Nephron (organoid): ENCODE results near the gene JOSD1.

Source experiments
- H3K27ac Mint-ChIP-seq, 3 experiments: 2 replicates each; pipeline ENCODE4 v1.8.0; 2020; ENCODE audit warnings: mixed read lengths in 3 of 3, mild to moderate bottlenecking in 2 of 3, moderate library complexity in 1 of 3
- H3K27me3 Mint-ChIP-seq: 2 replicates; pipeline ENCODE4 v1.8.0; 2021; ENCODE audit warnings: low read depth, mild to moderate bottlenecking, moderate library complexity, mixed read lengths
- H3K36me3 Mint-ChIP-seq: 2 replicates; pipeline ENCODE4 v1.8.0; 2020; ENCODE audit warnings: low read depth, mixed read lengths
- H3K4me1 Mint-ChIP-seq: 2 replicates; pipeline ENCODE4 v1.8.0; 2020; ENCODE audit warnings: mixed read lengths
- H3K4me3 Mint-ChIP-seq, 3 experiments: 2 replicates each; pipeline ENCODE4 v1.8.0; 2020; ENCODE audit warnings: mild to moderate bottlenecking in 3 of 3, mixed read lengths in 3 of 3, moderate library complexity in 2 of 3
- H3K9me3 Mint-ChIP-seq: 2 replicates; pipeline ENCODE4 v1.8.0; 2020; ENCODE audit warnings: mixed read lengths
- TF ChIP-seq, protein P1 (sequence below), 3 experiments: fragments of 200-600 bp; sonication (generic); IDR thresholded peaks; one replicate each; pipeline ENCODE4 v1.5.0; 2021; ENCODE audit warnings: antibody characterized with exemption in 3 of 3; ENCODE audit not compliant: unreplicated experiment in 3 of 3

The JOSD1 gene

DNA sequence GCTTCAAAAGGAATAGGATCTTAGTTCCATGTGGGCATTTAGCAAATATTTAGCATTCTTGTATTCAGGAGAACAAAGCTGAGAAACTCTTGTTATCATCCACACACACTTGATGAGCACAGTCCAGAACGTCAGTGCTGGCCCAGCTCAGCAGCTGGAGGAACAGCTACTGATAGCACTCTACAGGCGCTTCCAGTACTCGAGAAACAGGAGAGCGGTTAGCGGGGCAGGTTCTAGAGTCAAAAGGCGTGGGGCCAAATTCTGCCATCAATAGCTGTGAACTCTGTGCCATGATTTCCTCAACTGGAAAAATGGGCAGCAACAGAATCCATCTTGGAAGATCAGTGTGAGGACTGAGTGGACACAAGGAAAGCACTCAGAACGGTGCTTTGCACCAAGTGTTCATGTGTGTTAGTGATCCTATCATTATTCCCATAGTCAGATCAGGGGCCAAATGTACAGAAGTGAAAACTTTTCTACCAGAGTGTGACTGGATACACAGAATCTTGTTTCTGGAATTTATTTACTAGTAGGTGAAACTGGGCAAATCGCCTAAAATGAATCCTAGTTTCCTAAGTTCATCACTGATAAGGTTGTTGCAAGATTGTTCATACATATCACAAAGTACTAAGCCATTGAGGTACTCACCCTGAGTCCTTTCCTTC is 3.2 kb downstream of the JOSD1 start:
- TF ChIP-seq, protein P1, sequence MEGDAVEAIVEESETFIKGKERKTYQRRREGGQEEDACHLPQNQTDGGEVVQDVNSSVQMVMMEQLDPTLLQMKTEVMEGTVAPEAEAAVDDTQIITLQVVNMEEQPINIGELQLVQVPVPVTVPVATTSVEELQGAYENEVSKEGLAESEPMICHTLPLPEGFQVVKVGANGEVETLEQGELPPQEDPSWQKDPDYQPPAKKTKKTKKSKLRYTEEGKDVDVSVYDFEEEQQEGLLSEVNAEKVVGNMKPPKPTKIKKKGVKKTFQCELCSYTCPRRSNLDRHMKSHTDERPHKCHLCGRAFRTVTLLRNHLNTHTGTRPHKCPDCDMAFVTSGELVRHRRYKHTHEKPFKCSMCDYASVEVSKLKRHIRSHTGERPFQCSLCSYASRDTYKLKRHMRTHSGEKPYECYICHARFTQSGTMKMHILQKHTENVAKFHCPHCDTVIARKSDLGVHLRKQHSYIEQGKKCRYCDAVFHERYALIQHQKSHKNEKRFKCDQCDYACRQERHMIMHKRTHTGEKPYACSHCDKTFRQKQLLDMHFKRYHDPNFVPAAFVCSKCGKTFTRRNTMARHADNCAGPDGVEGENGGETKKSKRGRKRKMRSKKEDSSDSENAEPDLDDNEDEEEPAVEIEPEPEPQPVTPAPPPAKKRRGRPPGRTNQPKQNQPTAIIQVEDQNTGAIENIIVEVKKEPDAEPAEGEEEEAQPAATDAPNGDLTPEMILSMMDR (IDR thresholded peaks at IDR 0.05; ENCODE audit: unreplicated experiment in 3 of 3), result no peak
- peak overlapping the region; percentile 66 to 91 (median 77) for H3K27ac Mint-ChIP-seq
- H3K9me3 Mint-ChIP-seq, result no peaks in the 10 kb centered on the region
- peak overlapping the region; percentile 64 to 76 (median 70) for H3K4me3 Mint-ChIP-seq
- no peaks in the 10 kb centered on the region for H3K27me3 Mint-ChIP-seq
- peaks cover 40% of the 10 kb centered on the region for H3K4me1 Mint-ChIP-seq
- H3K36me3 Mint-ChIP-seq, result peaks cover 28% of the 10 kb centered on the region

DNA sequence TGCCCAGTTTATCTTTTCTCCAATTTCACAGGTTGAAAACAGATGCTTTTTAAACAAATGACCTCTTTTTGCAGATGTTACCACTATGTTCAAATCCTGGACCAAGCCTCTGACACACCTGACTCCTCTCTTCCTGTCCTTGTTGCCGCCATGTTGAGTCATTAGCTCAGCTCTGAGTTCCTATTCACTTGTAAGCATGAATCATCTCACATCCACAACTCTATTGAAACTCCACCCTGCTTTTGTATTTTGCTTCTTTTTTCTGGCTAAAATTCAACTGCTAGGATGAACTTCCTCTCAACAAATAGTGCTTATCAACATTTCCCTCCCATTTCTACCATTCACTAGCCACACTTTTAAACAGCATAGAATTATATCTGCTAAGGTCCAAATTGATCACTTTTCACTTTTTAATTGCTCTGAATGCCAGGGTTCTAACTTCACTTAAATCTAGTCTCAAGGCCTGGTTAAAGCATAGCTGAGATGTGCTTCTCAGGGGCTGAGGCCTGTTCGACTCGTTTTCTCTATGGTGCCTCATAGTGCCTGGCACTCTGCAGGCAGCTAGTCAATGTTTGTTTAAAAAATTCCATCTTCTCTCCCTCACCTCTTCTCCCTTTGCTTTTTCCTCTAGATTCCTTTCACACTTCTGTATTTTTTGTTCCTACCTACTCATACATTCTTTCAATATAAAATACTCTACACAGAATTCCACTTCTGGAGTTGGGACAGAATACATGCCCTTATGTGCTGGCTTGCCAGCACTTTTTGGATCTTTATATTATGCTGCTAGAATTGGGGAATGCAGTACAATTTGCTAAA is 3.9 kb downstream of the JOSD1 start:
- Mint-ChIP-seq H3K36me3 (peaks cover 32% of the 10 kb centered on the region), H3K27me3 (no peaks in the 10 kb centered on the region), H3K4me1 (peaks cover 40% of the 10 kb centered on the region), H3K4me3 (peak overlapping the region; percentile 64 to 76 (median 70)), H3K27ac (peak overlapping the region; percentile 66 to 91 (median 77)), H3K9me3 (no peaks in the 10 kb centered on the region)
- TF ChIP-seq, protein P1 (IDR thresholded peaks at IDR 0.05; ENCODE audit: unreplicated experiment in 3 of 3), result no peak

DNA sequence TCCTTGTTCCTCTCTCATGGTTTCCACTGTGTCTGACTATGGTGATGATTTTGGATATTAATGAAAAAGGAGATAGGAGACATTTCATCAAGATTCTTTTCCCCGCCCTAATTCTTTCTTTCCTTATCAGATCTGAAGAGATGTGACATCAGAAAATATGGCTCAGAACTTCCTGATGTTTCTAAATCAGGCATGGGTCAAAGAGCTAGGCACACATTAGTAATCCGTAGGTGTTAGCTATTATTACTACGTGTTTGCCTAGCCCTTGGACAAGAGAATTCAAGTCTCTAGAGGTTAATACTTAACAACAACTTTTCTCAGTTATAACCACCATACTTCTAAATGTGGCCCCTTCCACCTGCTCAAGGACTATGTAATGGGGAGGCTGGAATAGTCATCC is 5.8 kb downstream of the JOSD1 start:
- peaks cover 36% of the 10 kb centered on the region for H3K4me1 Mint-ChIP-seq
- no peak overlapping the region for H3K4me3 Mint-ChIP-seq
- no peak overlapping the region for H3K27ac Mint-ChIP-seq
- H3K36me3 Mint-ChIP-seq, result peaks cover 41% of the 10 kb centered on the region
- H3K9me3 Mint-ChIP-seq, result no peaks in the 10 kb centered on the region
- H3K27me3 Mint-ChIP-seq, result no peaks in the 10 kb centered on the region
- TF ChIP-seq, protein P1 (IDR thresholded peaks at IDR 0.05; ENCODE audit: unreplicated experiment in 3 of 3), result no peak

DNA sequence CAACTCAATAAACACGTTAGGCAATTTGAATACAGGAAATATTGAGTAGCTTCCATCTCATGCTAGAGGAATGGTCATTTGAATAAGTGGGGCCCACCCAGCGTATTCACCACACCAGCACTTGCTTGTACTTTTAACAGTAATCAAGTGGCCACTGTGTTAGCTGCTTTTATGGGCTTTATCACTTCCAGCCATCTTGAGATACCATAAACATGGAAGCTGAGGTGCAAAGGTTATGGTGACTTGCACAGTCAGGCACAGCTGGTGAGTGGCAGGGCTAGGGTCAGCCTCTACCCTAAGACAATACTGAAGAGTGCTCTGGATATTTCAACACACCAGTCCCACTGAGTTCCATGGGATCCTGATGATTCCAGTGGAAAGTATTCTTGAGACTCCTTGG is 6.7 kb downstream of the JOSD1 start:
- Mint-ChIP-seq H3K27ac (no peak overlapping the region), H3K4me3 (no peak overlapping the region), H3K27me3 (no peaks in the 10 kb centered on the region), H3K9me3 (no peaks in the 10 kb centered on the region), H3K36me3 (peaks cover 50% of the 10 kb centered on the region), H3K4me1 (peaks cover 28% of the 10 kb centered on the region)
- TF ChIP-seq, protein P1 (IDR thresholded peaks at IDR 0.05; ENCODE audit: unreplicated experiment in 3 of 3), result no peak

DNA sequence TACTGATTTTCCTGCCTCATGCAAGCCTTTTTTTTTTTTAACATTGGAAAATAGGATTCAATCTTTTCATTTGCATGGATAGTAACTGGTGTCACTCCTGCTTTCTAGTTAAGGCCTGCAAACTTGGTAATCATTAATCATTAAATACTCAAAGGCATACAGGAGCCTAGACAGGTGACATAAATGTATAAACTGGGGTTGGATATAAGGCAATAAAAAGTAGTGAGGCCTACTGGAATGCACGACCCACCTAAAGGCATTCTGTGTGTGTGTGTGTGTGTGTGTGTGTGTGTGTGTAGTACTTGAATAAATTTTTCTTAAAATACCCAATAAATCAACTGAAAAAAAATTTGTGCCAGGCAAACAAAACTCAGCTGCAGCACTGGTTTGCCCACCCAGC is 11.1 kb downstream of the JOSD1 start:
- H3K27me3 Mint-ChIP-seq, result no peaks in the 10 kb centered on the region
- no peaks in the 10 kb centered on the region for H3K9me3 Mint-ChIP-seq
- peaks cover 68% of the 10 kb centered on the region for H3K36me3 Mint-ChIP-seq
- peak overlapping the region in 1 of 3 experiments; percentile 13 for H3K4me3 Mint-ChIP-seq
- H3K27ac Mint-ChIP-seq, result peak overlapping the region; percentile 39 to 98 (median 49)
- TF ChIP-seq, protein P1 (IDR thresholded peaks at IDR 0.05; ENCODE audit: unreplicated experiment in 3 of 3), result no peak
- no peaks in the 10 kb centered on the region for H3K4me1 Mint-ChIP-seq
